ENCODE data around the gene CERCAM. TPM values are rescaled to one million over a fixed set of nuclear protein-coding genes. Genes with fewer than 3 reads are reported as not detected.
"Not testable (repeated sequence)": the region's sequence is repeated elsewhere in the genome, so short reads cannot be mapped to it uniquely, and the experiment has no call there.

CERCAM gene
- total RNA-seq, 4 donors from 2014 or later = 2.2 to 18.3 (median 6.2) TPM

- Histone ChIP-seq H3K4me1 (peaks cover 19 to 47% (median 25%) of the 10 kb centered on the region in 3 donors), H3K36me3 (no peaks in the 10 kb centered on the region), H3K4me3 (no peak overlapping the region), H3K27me3 (peaks cover 0 to 49% (median 0%) of the 10 kb centered on the region in 4 donors), H3K27ac (no peak overlapping the region), H3K9me3 (no peaks in the 10 kb centered on the region)
- no peak for DNase-seq
- TF ChIP-seq POLR2A (IDR thresholded peaks at IDR 0.05) (no peak), CTCF (IDR thresholded peaks at IDR 0.05) (no peak)
- 52 to 72% methylated on average over 6 of the region's 6 CpGs for WGBS, 2 donors
- intact Hi-C loops (cut with DNase I) = loop anchor here (10.0 kb wide), 1 partner anchor 52 kb away; no protein-coding TSS in a partner anchor
These were observed 4.1 kb upstream of the CERCAM start for GRCh38 chr9:128416432-128417019.

- peaks cover 19 to 51% (median 25%) of the 10 kb centered on the region in 3 donors for H3K4me1 ChIP-seq
- 14 to 19% methylated on average over 16 to 17 of the region's 28 CpGs for WGBS, 2 donors
- no peak for DNase-seq
- no peaks in the 10 kb centered on the region for H3K9me3 ChIP-seq
- peak overlapping the region in 3 of 4 donors; percentile 61 to 95 (median 89) for H3K4me3 ChIP-seq
- TF ChIP-seq CTCF (IDR thresholded peaks at IDR 0.05) = no peak
- no peak for TF ChIP-seq POLR2A (IDR thresholded peaks at IDR 0.05)
- H3K36me3 ChIP-seq = peaks cover 0 to 6% (median 0%) of the 10 kb centered on the region in 3 donors
- H3K27me3 ChIP-seq = peaks cover 0 to 23% (median 0%) of the 10 kb centered on the region in 4 donors
- peak overlapping the region in 2 of 4 donors; percentile 57 to 61 for H3K27ac ChIP-seq
- intact Hi-C loops (cut with DNase I) = loop anchor here (10.0 kb wide), 1 partner anchor 54 kb away; no protein-coding TSS in a partner anchor
These were observed 1.4 kb upstream of the CERCAM start for GRCh38 chr9:128419061-128419925.

GRCh38 chr9:128420060-128420650 is 502 bp upstream of the CERCAM start:
- H3K4me3 ChIP-seq = peak overlapping the region; percentile 52 to 95 (median 75)
- intact Hi-C loops (cut with DNase I) = no loop called here
- H3K27me3 ChIP-seq = peaks cover 0 to 16% (median 0%) of the 10 kb centered on the region in 4 donors
- H3K9me3 ChIP-seq = no peaks in the 10 kb centered on the region
- H3K27ac ChIP-seq = peak overlapping the region; percentile 57 to 91 (median 74)
- 0% methylated on average over 14 of the region's 59 CpGs; no CpG with 5 or more reads in 1 of the 2 donors for WGBS, 2 donors
- DNase-seq = no peak
- peaks cover 0 to 14% (median 0%) of the 10 kb centered on the region in 3 donors for H3K36me3 ChIP-seq
- H3K4me1 ChIP-seq = peaks cover 19 to 51% (median 25%) of the 10 kb centered on the region in 3 donors
- TF ChIP-seq POLR2A (IDR thresholded peaks at IDR 0.05) = no peak
- peak; percentile 60 to 84 (median 70) for TF ChIP-seq CTCF (IDR thresholded peaks at IDR 0.05)

- WGBS, 2 donors = 49% methylated on average over 5 of the region's 11 CpGs; no CpG with 5 or more reads in 1 of the 2 donors
- peaks cover 0 to 9% (median 0%) of the 10 kb centered on the region in 4 donors for H3K27me3 ChIP-seq
- H3K4me3 ChIP-seq = peak overlapping the region in 3 of 4 donors; percentile 61 to 95 (median 89)
- H3K4me1 ChIP-seq = peaks cover 19 to 39% (median 25%) of the 10 kb centered on the region in 3 donors
- peaks cover 0 to 17% (median 0%) of the 10 kb centered on the region in 3 donors for H3K36me3 ChIP-seq
- H3K27ac ChIP-seq = peak overlapping the region in 3 of 4 donors; percentile 49 to 91 (median 88)
- DNase-seq = no peak
- H3K9me3 ChIP-seq = no peaks in the 10 kb centered on the region
- intact Hi-C loops (cut with DNase I) = no loop called here
- TF ChIP-seq POLR2A (IDR thresholded peaks at IDR 0.05) (no peak), CTCF (IDR thresholded peaks at IDR 0.05) (no peak)
These were observed 882 bp downstream of the CERCAM start for GRCh38 chr9:128421482-128421996.

- 80 to 87% methylated on average over 8 to 11 of the region's 13 CpGs for WGBS, 2 donors
- H3K27ac ChIP-seq = peak overlapping the region in 2 of 4 donors; percentile 88 to 91
- H3K4me1 ChIP-seq = peaks cover 19 to 37% (median 25%) of the 10 kb centered on the region in 3 donors
- H3K27me3 ChIP-seq; intact Hi-C loops (cut with DNase I); H3K9me3 ChIP-seq; DNase-seq: not testable (repeated sequence)
- H3K4me3 ChIP-seq = peak overlapping the region in 1 of 4 donors; percentile 89
- peaks cover 0 to 17% (median 0%) of the 10 kb centered on the region in 3 donors for H3K36me3 ChIP-seq
These were observed 1.5 kb downstream of the CERCAM start for GRCh38 chr9:128422022-128422782.

Measured in esophagus squamous epithelium (tissue), 5 donors.